Stimulated activated naive B cell treated with anti-CD40 and anti-IgM and Interleukin-4, amounts not matched to agents 10 μg/mL and 1 μg/mL and 100 μg/mL, for 72 hours (primary cell): ENCODE measurements around the gene GPBP1.
A peak's percentile ranks its signal among the peaks of the same experiment; 100 is the strongest.
"Not testable (repeated sequence)": the region's sequence is repeated elsewhere in the genome, so short reads cannot be mapped to it uniquely, and the experiment has no call there.

Experiments
- ATAC-seq, 2 donors: fragments of 150-1000 bp; cut with Tn5 transposase; replicated peaks; 2 replicates each; pipeline ENCODE4 v1.10.0; 2021; ENCODE audit warnings: moderate library complexity in 1 of 2
- DNase-seq: peaks from one replicate; pipeline ENCODE4 v3.0.0; 2021
- H3K27ac Mint-ChIP-seq: one replicate; pipeline ENCODE4 v1.8.0; 2022; ENCODE audit warnings: mild to moderate bottlenecking, mixed read lengths
- H3K27me3 Mint-ChIP-seq, 2 donors: one replicate each; pipeline ENCODE4 v1.8.0; 2022; ENCODE audit warnings: mixed read lengths in 2 of 2
- H3K36me3 Mint-ChIP-seq, 2 donors: one replicate each; pipeline ENCODE4 v1.8.0; 2022; ENCODE audit warnings: mixed read lengths in 2 of 2, mild to moderate bottlenecking in 1 of 2
- H3K4me1 Mint-ChIP-seq, 2 donors: one replicate each; pipeline ENCODE4 v1.8.0; 2022; ENCODE audit warnings: mixed read lengths in 2 of 2, mild to moderate bottlenecking in 1 of 2
- H3K4me3 Mint-ChIP-seq, 2 donors: one replicate each; pipeline ENCODE4 v1.8.0; 2022; ENCODE audit warnings: mild to moderate bottlenecking in 2 of 2, mixed read lengths in 2 of 2, moderate library complexity in 1 of 2
- H3K9me3 Mint-ChIP-seq, 2 donors: one replicate each; pipeline ENCODE4 v1.8.0; 2022; ENCODE audit warnings: mixed read lengths in 2 of 2, mild to moderate bottlenecking in 1 of 2

GPBP1 gene

GRCh38 chr5:57171816-57172465 is 1.9 kb upstream of the GPBP1 start:
- Mint-ChIP-seq H3K36me3 (peaks cover 13 to 18% of the 10 kb centered on the region in 2 donors), H3K4me1 (peaks cover 7 to 30% of the 10 kb centered on the region in 2 donors), H3K4me3 (peak overlapping the region; percentile 92 to 96), H3K27ac (peak overlapping the region; percentile 98), H3K27me3 (no peaks in the 10 kb centered on the region), H3K9me3 (no peaks in the 10 kb centered on the region)
- DNase-seq = peak; percentile 24
- ATAC-seq = no peak

- Mint-ChIP-seq H3K27ac (peak overlapping the region; percentile 98), H3K4me3 (peak overlapping the region; percentile 92 to 96), H3K9me3 (no peaks in the 10 kb centered on the region), H3K36me3 (peaks cover 15 to 20% of the 10 kb centered on the region in 2 donors), H3K27me3 (no peaks in the 10 kb centered on the region), H3K4me1 (peaks cover 7 to 32% of the 10 kb centered on the region in 2 donors)
- DNase-seq (peak; percentile 24), ATAC-seq (no peak)
These were observed 1.2 kb upstream of the GPBP1 start for GRCh38 chr5:57172466-57173318.

- peaks cover 25 to 34% of the 10 kb centered on the region in 2 donors for H3K36me3 Mint-ChIP-seq
- H3K4me3 Mint-ChIP-seq = peak overlapping the region; percentile 92 to 96
- peak; percentile 9 to 16 for ATAC-seq
- H3K9me3 Mint-ChIP-seq = no peaks in the 10 kb centered on the region
- H3K4me1 Mint-ChIP-seq = peaks cover 12 to 40% of the 10 kb centered on the region in 2 donors
- DNase-seq = peak; percentile 30
- peak overlapping the region; percentile 98 for H3K27ac Mint-ChIP-seq
- H3K27me3 Mint-ChIP-seq = no peaks in the 10 kb centered on the region
These were observed 450 bp downstream of the GPBP1 start for GRCh38 chr5:57174128-57174889.

- H3K4me3 Mint-ChIP-seq = peak overlapping the region; percentile 92 to 96
- H3K27ac Mint-ChIP-seq = peak overlapping the region; percentile 98
- H3K9me3 Mint-ChIP-seq = no peaks in the 10 kb centered on the region
- no peak for DNase-seq
- no peak for ATAC-seq
- peaks cover 31 to 41% of the 10 kb centered on the region in 2 donors for H3K36me3 Mint-ChIP-seq
- no peaks in the 10 kb centered on the region for H3K27me3 Mint-ChIP-seq
- H3K4me1 Mint-ChIP-seq = peaks cover 18 to 47% of the 10 kb centered on the region in 2 donors
These were observed 1.1 kb downstream of the GPBP1 start for GRCh38 chr5:57174890-57175510.

GRCh38 chr5:57175551-57176309 is 1.9 kb downstream of the GPBP1 start:
- Mint-ChIP-seq H3K4me1 (peaks cover 21 to 54% of the 10 kb centered on the region in 2 donors), H3K9me3 (no peaks in the 10 kb centered on the region), H3K27ac (peak overlapping the region; percentile 67), H3K27me3 (no peaks in the 10 kb centered on the region), H3K36me3 (peaks cover 36 to 46% of the 10 kb centered on the region in 2 donors), H3K4me3 (peak overlapping the region; percentile 92 to 96)
- DNase-seq (peak; percentile 9), ATAC-seq (no peak)

GRCh38 chr5:57176350-57176857 is 2.5 kb downstream of the GPBP1 start:
- Mint-ChIP-seq H3K9me3 (no peaks in the 10 kb centered on the region), H3K4me3 (peak overlapping the region; percentile 92 to 96), H3K4me1 (peaks cover 24 to 61% of the 10 kb centered on the region in 2 donors), H3K36me3 (peaks cover 41 to 51% of the 10 kb centered on the region in 2 donors), H3K27ac (peak overlapping the region; percentile 67), H3K27me3 (no peaks in the 10 kb centered on the region)
- no peak for ATAC-seq
- no peak for DNase-seq

- Mint-ChIP-seq H3K9me3 (no peaks in the 10 kb centered on the region), H3K4me1 (peaks cover 21 to 52% of the 10 kb centered on the region in 2 donors), H3K27ac (peak overlapping the region; percentile 3), H3K36me3 (peaks cover 43 to 53% of the 10 kb centered on the region in 2 donors), H3K27me3 (no peaks in the 10 kb centered on the region), H3K4me3 (peak overlapping the region; percentile 69 to 72)
- DNase-seq = no peak
- no peak for ATAC-seq
These were observed 3.8 kb downstream of the GPBP1 start for GRCh38 chr5:57177479-57178156.

GRCh38 chr5:57178238-57178637 is 4.4 kb downstream of the GPBP1 start:
- peaks cover 42 to 54% of the 10 kb centered on the region in 2 donors for H3K36me3 Mint-ChIP-seq
- H3K27ac Mint-ChIP-seq, ATAC-seq, H3K9me3 Mint-ChIP-seq, DNase-seq, H3K27me3 Mint-ChIP-seq: not testable (repeated sequence)
- H3K4me3 Mint-ChIP-seq = peak overlapping the region; percentile 58 to 65
- H3K4me1 Mint-ChIP-seq = peaks cover 21 to 50% of the 10 kb centered on the region in 2 donors

GRCh38 chr5:57179262-57180200 is 5.7 kb downstream of the GPBP1 start:
- no peak for DNase-seq
- Mint-ChIP-seq H3K27me3 (no peaks in the 10 kb centered on the region), H3K4me1 (peaks cover 28 to 58% of the 10 kb centered on the region in 2 donors), H3K27ac (peak overlapping the region; percentile 15), H3K9me3 (no peaks in the 10 kb centered on the region), H3K36me3 (peaks cover 48 to 60% of the 10 kb centered on the region in 2 donors), H3K4me3 (peak overlapping the region; percentile 58 to 65)
- no peak for ATAC-seq

GRCh38 chr5:57181154-57181553 is 7.3 kb downstream of the GPBP1 start:
- Mint-ChIP-seq H3K9me3 (no peaks in the 10 kb centered on the region), H3K4me3 (peak overlapping the region; percentile 63 to 67), H3K27me3 (no peaks in the 10 kb centered on the region), H3K27ac (peak overlapping the region; percentile 42), H3K36me3 (peaks cover 40 to 58% of the 10 kb centered on the region in 2 donors), H3K4me1 (peaks cover 33 to 64% of the 10 kb centered on the region in 2 donors)
- ATAC-seq (no peak), DNase-seq (no peak)

GRCh38 chr5:57184322-57184721 is 10.5 kb downstream of the GPBP1 start:
- Mint-ChIP-seq H3K27ac (no peak overlapping the region), H3K9me3 (no peaks in the 10 kb centered on the region), H3K4me3 (peak overlapping the region in 1 of 2 donors; percentile 4), H3K4me1 (peaks cover 49 to 76% of the 10 kb centered on the region in 2 donors), H3K36me3 (peaks cover 36 to 58% of the 10 kb centered on the region in 2 donors), H3K27me3 (no peaks in the 10 kb centered on the region)
- ATAC-seq = no peak
- DNase-seq = no peak

- H3K4me1 Mint-ChIP-seq = peaks cover 50 to 76% of the 10 kb centered on the region in 2 donors
- H3K27me3 Mint-ChIP-seq = no peaks in the 10 kb centered on the region
- H3K36me3 Mint-ChIP-seq = peaks cover 32 to 57% of the 10 kb centered on the region in 2 donors
- no peaks in the 10 kb centered on the region for H3K9me3 Mint-ChIP-seq
- DNase-seq (no peak), ATAC-seq (no peak)
- H3K27ac Mint-ChIP-seq = peak overlapping the region; percentile 25
- no peak overlapping the region for H3K4me3 Mint-ChIP-seq
These were observed 11.5 kb downstream of the GPBP1 start for GRCh38 chr5:57185313-57185712.
